Tibial nerve (tissue), 4 donors: ENCODE measurements around the gene SRPK3. TPM values are rescaled to one million over a fixed set of nuclear protein-coding genes. Genes with fewer than 3 reads are reported as not detected.

Source experiments
- DNase-seq, 2 donors: peaks; one replicate each; pipeline ENCODE4 v3.0.0-alpha.2; 2019; ENCODE audit warnings: low spot score in 2 of 2
- H3K27ac ChIP-seq, 4 donors: fragments of 200-600 bp; sonication (generic) in 3 of 4; one replicate each; pipeline ENCODE4 v1.5.1; 2017 to 2019; ENCODE audit warnings: mild to moderate bottlenecking in 1 of 4
- H3K27me3 ChIP-seq, 2 donors: fragments of 200-600 bp; sonication (generic) in 1 of 2; one replicate each; pipeline versions ENCODE4 v1.5.1 to v1.6.0; 2017 to 2019
- H3K36me3 ChIP-seq, 3 donors: fragments of 200-600 bp; sonication (generic); one replicate each; pipeline ENCODE4 v1.5.1; 2018 to 2019
- H3K4me1 ChIP-seq, 4 donors: fragments of 200-600 bp; sonication (generic) in 3 of 4; one replicate each; pipeline ENCODE4 v1.5.1; 2017 to 2019
- H3K4me3 ChIP-seq, 4 donors: fragments of 200-600 bp; sonication (generic) in 3 of 4; one replicate each; pipeline ENCODE4 v1.5.1; 2017 to 2019; ENCODE audit warnings: mild to moderate bottlenecking in 1 of 4, moderate library complexity in 1 of 4
- H3K9me3 ChIP-seq, 4 donors: fragments of 200-600 bp; sonication (generic) in 3 of 4; one replicate each; pipeline ENCODE4 v1.5.1; 2017 to 2019
- CTCF ChIP-seq, 5 experiments: fragments of 200-600 bp in 3 of 5; fragments of 450-650 bp in 2 of 5; sonication (generic) in 3 of 5; IDR thresholded peaks; one replicate each; pipeline ENCODE4 v1.5.1; 2016 to 2019; ENCODE audit warnings: antibody characterized with exemption in 5 of 5, mild to moderate bottlenecking in 3 of 5, moderate library complexity in 2 of 5
- EP300 ChIP-seq, 2 donors: sonication (generic); formaldehyde crosslinking; IDR thresholded peaks; one replicate each; pipeline ENCODE4 v1.6.1; 2017; ENCODE audit warnings: antibody characterized with exemption in 2 of 2, mild to moderate bottlenecking in 1 of 2
- POLR2A ChIP-seq, 2 donors: fragments of 450-650 bp; IDR thresholded peaks; one replicate each; pipeline ENCODE4 v1.6.1; 2017; ENCODE audit warnings: antibody characterized with exemption in 2 of 2, mild to moderate bottlenecking in 2 of 2, moderate library complexity in 2 of 2
- WGBS, 2 donors: methylation state at CpG; one replicate each; pipeline ENCODE4 v1.1.5; 2018; 5-methylcytosine and 5-hydroxymethylcytosine counted together
- total RNA-seq, 4 donors: library from RNA; depleted of rRNA; stranded (reverse); fragments of >200 nt; gene quantifications; one replicate each; pipeline ENCODE4 v1.1.0, GENCODE V29; 2016

Gene SRPK3
- total RNA-seq, 4 donors from 2014 or later: 0.87 to 5.1 (median 1.4) TPM

DNA sequence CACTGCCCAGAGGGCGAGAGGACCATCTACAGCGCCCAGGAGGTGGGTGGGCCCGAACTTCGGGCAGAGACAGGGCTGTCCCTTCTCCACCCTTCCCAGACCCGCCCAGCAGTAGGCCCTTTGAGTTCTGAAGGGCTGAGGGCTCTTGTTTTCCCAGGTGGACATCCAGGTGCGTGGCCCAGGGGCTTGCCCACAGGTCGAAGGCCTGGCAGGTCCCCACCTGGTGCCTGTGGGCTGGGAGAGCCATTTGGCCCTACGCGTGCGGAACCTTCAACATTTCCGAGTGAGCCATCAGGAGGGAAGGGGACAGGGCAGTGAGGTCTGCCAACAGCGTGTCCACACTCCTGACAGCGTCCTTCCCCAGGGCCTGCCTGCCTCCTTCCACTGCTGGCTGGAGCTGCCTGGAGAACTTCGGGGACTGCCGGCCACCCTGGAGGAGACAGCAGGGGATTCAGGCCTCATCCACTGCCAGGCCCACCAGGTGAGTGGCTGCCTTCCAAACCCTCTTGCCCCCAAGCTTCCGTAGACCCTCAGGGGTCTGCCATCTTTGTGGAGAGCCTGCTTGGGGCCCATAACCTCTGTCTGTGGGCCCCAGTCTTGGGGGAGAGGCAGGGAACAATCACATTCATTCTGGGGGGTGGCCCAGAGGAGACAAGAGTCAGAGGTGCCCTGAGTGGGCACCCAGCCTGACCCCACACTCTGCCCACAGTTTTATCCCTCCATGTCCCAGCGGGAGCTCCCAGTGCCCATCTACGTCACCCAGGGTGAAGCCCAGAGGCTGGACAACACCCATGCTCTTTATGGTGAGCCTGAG is 10.0 kb upstream of the SRPK3 start:
- Histone ChIP-seq H3K27me3 (no peaks in the 10 kb centered on the region), H3K36me3 (peaks cover 0 to 20% (median 0%) of the 10 kb centered on the region in 3 donors), H3K27ac (peak overlapping the region in 2 of 4 donors; percentile 72 to 82), H3K4me1 (peaks cover 0 to 23% (median 3%) of the 10 kb centered on the region in 4 donors), H3K4me3 (no peak overlapping the region), H3K9me3 (no peaks in the 10 kb centered on the region)
- no peak for DNase-seq
- TF ChIP-seq POLR2A (IDR thresholded peaks at IDR 0.05) (no peak), CTCF (IDR thresholded peaks at IDR 0.05) (no peak), EP300 (IDR thresholded peaks at IDR 0.05) (peak in 1 of 2 donors; percentile 31)
- 17 to 80% methylated on average over 1 of the region's 18 CpGs for WGBS, 2 donors

GRCh38 chrX:153771415-153772315 is 9.2 kb upstream of the SRPK3 start:
- H3K9me3 ChIP-seq: no peaks in the 10 kb centered on the region
- TF ChIP-seq EP300 (IDR thresholded peaks at IDR 0.05) (no peak), CTCF (IDR thresholded peaks at IDR 0.05) (no peak), POLR2A (IDR thresholded peaks at IDR 0.05) (no peak)
- peaks cover 0 to 20% (median 0%) of the 10 kb centered on the region in 3 donors for H3K36me3 ChIP-seq
- H3K27me3 ChIP-seq: no peaks in the 10 kb centered on the region
- DNase-seq: no peak
- H3K27ac ChIP-seq: peak overlapping the region in 2 of 4 donors; percentile 43 to 82
- H3K4me3 ChIP-seq: no peak overlapping the region
- 71 to 78% methylated on average over 4 to 32 of the region's 37 CpGs for WGBS, 2 donors
- H3K4me1 ChIP-seq: peaks cover 0 to 23% (median 3%) of the 10 kb centered on the region in 4 donors

DNA sequence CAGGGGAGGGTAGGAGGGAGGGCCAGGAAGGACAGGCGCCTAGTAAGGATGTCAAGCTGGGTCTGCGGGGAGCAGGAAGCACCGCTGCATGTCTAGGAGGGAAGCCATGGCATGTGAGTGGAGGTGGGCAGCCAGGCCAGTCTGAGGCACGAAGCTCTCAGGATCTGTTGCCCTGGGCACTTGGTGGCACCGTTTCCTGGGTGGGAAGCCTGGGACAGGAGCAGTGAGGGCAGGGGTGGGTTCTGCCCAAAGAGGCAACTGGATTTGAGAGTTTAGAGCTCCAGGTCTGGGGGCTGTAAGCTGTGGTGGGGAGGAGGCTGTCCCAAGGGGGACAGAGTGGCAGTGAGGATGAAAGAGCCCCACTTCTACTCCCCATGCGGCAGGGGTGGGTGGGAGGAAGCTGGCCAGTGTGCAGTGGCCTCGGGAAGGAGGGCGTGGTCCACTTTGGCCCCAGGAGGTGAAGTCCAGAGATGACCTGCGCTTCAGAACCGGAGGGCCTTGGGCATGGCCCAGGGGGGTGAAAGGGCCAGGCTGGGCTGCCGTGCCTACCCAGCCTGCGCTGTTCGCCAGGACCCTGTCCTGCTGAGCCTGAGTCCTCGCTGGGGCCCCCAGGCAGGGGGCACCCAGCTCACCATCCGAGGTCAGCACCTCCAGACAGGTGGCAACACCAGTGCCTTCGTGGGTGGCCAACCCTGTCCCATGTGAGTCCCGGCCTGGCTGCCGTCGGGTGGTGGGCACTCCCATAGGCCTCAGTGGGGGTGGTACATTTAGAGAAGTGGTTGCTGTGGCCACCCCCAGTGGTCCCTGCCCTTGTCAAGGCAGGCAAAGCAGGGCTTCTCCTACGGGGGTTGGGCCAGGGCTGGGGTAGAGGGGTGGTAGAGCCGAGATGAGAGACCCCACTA is 8.3 kb upstream of the SRPK3 start:
- DNase-seq: no peak
- peaks cover 0 to 4% of the 10 kb centered on the region in 2 donors for H3K27me3 ChIP-seq

DNA sequence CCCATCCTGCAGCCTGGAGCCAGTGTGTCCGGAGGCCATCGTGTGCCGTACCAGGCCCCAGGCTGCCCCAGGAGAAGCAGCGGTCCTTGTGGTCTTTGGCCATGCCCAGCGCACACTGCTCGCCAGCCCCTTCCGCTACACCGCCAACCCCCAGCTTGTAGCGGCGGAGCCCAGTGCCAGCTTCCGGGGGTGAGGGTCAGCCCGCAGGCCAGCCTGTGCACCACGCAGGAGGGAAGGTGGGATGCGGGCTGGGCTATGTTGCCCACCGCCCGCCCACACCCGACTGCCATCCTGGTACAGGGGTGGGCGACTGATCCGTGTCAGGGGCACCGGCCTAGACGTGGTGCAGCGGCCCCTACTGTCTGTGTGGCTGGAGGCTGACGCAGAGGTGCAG is 7.6 kb upstream of the SRPK3 start:
- no peaks in the 10 kb centered on the region for H3K9me3 ChIP-seq
- no peak for DNase-seq
- peaks cover 0 to 20% (median 0%) of the 10 kb centered on the region in 3 donors for H3K36me3 ChIP-seq
- WGBS, 2 donors: 75% methylated on average over 13 of the region's 23 CpGs; no CpG with 5 or more reads in 1 of the 2 donors
- no peak overlapping the region for H3K4me3 ChIP-seq
- peaks cover 0 to 18% (median 3%) of the 10 kb centered on the region in 4 donors for H3K4me1 ChIP-seq
- H3K27me3 ChIP-seq: peaks cover 0 to 4% of the 10 kb centered on the region in 2 donors
- H3K27ac ChIP-seq: peak overlapping the region in 2 of 4 donors; percentile 43 to 82
- TF ChIP-seq POLR2A (IDR thresholded peaks at IDR 0.05): no peak
- no peak for TF ChIP-seq CTCF (IDR thresholded peaks at IDR 0.05)
- TF ChIP-seq EP300 (IDR thresholded peaks at IDR 0.05): no peak

More for the DNA sequence above, 8.3 kb upstream of the SRPK3 start:
- Histone ChIP-seq H3K4me1 (peaks cover 0 to 23% (median 3%) of the 10 kb centered on the region in 4 donors), H3K36me3 (peaks cover 0 to 20% (median 0%) of the 10 kb centered on the region in 3 donors), H3K4me3 (no peak overlapping the region), H3K27ac (peak overlapping the region in 2 of 4 donors; percentile 43 to 82), H3K9me3 (no peaks in the 10 kb centered on the region)
- WGBS, 2 donors: 60 to 77% methylated on average over 7 to 19 of the region's 21 CpGs
- TF ChIP-seq EP300 (IDR thresholded peaks at IDR 0.05) (no peak), POLR2A (IDR thresholded peaks at IDR 0.05) (no peak), CTCF (IDR thresholded peaks at IDR 0.05) (no peak)
